Uterus (tissue), 4 donors: ENCODE data around the gene TCF3. TPM values are rescaled to one million over a fixed set of nuclear protein-coding genes. Genes with fewer than 3 reads are reported as not detected.

Source experiments
- DNase-seq, 2 donors: peaks; one replicate each; pipeline ENCODE4 v3.0.0-alpha.2; 2019 to 2020
- H3K27ac ChIP-seq, 2 donors: fragments of 200-600 bp; sonication (generic); 1 replicate in 1 of 2; 2 replicates in 1 of 2; pipeline ENCODE4 v1.5.1; 2016 to 2018
- H3K27me3 ChIP-seq, 2 donors: fragments of 200-600 bp; sonication (generic); one replicate each; pipeline ENCODE4 v1.5.1; 2018 to 2019; ENCODE audit warnings: control low read depth in 1 of 2
- H3K36me3 ChIP-seq, 2 donors: fragments of 200-600 bp; sonication (generic); one replicate each; pipeline ENCODE4 v1.5.1; 2019; ENCODE audit warnings: control low read depth in 1 of 2
- H3K4me1 ChIP-seq, 2 donors: fragments of 200-600 bp; sonication (generic); one replicate each; pipeline ENCODE4 v1.5.1; 2018 to 2019; ENCODE audit warnings: control low read depth in 1 of 2
- H3K4me3 ChIP-seq, 2 donors: fragments of 200-600 bp; sonication (generic); 1 replicate in 1 of 2; 2 replicates in 1 of 2; pipeline ENCODE4 v1.5.1; 2018 to 2019; ENCODE audit warnings: mild to moderate bottlenecking in 1 of 2
- H3K9me3 ChIP-seq, 2 donors: fragments of 200-600 bp; sonication (generic); one replicate each; pipeline ENCODE4 v1.5.1; 2019; ENCODE audit warnings: control low read depth in 1 of 2
- POLR2A ChIP-seq, 2 donors: fragments of 450-650 bp; IDR thresholded peaks; one replicate each; pipeline ENCODE4 v1.6.1; 2016; ENCODE audit warnings: antibody characterized with exemption in 2 of 2, mild to moderate bottlenecking in 1 of 2, moderate library complexity in 1 of 2
- intact Hi-C: fragments of 100-400 bp; cut with DNase I; formaldehyde crosslinking; loops from one replicate; pipeline ENCODE4 v1.15.1; 2023; ENCODE audit warnings: low total_unique reads
- total RNA-seq, 4 donors: library from RNA; depleted of rRNA in 3 of 4; stranded (reverse); fragments of >200 nt in 3 of 4; gene quantifications; one replicate each; pipeline versions ENCODE4 v1.1.0 to v1.2.4, GENCODE V29; 2014 to 2023
- TF ChIP-seq, protein P1 (sequence below), 4 experiments: fragments of 200-600 bp in 2 of 4; fragments of 450-650 bp in 2 of 4; sonication (generic) in 2 of 4; IDR thresholded peaks; one replicate each; pipeline ENCODE4 v1.5.1; 2016 to 2019; ENCODE audit warnings: antibody characterized with exemption in 4 of 4, mild to moderate bottlenecking in 2 of 4, moderate library complexity in 1 of 4
- donor health status: DM: yes; HTN: yes; CAD: no.

Gene TCF3
- total RNA-seq, 4 donors from 2014 or later, result 15.6 to 132 (median 65.7) TPM

DNA sequence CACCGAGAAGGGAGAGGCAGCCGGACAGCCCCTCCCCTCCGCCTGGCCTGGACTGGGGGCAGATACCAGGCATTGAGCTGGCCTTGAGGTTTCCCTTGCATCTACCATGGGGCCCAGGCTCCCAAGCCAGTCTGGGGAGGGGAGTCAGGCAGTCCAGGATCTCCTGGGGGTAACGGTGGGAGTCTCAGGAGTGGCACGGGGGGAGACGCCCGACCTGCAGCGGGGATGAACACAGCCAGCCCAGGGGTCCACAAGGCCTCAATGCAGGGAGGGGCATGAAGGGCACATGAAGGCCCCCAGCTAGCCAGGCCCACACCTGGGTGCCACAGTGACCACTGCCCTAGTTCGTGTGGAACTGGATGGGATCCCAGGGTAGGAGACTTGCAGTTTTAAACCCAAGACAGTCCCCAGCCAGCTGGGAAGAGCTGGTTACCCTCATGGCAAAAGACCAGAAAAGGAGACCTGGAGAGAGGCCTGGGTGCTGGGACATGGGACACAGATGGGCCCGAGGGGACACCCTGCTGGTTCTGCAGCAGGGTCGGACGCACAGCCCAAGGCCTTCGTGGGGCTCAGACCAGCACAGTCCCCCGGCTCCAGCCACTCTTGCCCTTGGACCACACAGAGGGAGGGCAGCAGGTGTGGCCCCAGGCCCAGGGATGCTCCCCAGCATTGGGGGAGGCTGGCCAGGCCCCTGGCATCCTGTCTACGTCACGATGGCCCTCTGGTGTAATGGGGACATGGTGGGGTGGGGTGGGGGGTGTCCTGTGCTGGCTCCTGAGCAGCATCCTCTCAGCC lies 42.5 kb downstream of the TCF3 start:
- no peaks in the 10 kb centered on the region for H3K9me3 ChIP-seq
- no peak for TF ChIP-seq POLR2A (IDR thresholded peaks at IDR 0.05)
- TF ChIP-seq, protein P1, sequence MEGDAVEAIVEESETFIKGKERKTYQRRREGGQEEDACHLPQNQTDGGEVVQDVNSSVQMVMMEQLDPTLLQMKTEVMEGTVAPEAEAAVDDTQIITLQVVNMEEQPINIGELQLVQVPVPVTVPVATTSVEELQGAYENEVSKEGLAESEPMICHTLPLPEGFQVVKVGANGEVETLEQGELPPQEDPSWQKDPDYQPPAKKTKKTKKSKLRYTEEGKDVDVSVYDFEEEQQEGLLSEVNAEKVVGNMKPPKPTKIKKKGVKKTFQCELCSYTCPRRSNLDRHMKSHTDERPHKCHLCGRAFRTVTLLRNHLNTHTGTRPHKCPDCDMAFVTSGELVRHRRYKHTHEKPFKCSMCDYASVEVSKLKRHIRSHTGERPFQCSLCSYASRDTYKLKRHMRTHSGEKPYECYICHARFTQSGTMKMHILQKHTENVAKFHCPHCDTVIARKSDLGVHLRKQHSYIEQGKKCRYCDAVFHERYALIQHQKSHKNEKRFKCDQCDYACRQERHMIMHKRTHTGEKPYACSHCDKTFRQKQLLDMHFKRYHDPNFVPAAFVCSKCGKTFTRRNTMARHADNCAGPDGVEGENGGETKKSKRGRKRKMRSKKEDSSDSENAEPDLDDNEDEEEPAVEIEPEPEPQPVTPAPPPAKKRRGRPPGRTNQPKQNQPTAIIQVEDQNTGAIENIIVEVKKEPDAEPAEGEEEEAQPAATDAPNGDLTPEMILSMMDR (IDR thresholded peaks at IDR 0.05), result no peak
- intact Hi-C loops, result loop anchor here (5.0 kb wide), 1 partner anchor 37 kb away; no protein-coding TSS in a partner anchor
- H3K27me3 ChIP-seq, result no peaks in the 10 kb centered on the region
- H3K4me1 ChIP-seq, result no peaks in the 10 kb centered on the region
- no peaks in the 10 kb centered on the region for H3K36me3 ChIP-seq
- DNase-seq, result no peak
- no peak overlapping the region for H3K27ac ChIP-seq
- no peak overlapping the region for H3K4me3 ChIP-seq

DNA sequence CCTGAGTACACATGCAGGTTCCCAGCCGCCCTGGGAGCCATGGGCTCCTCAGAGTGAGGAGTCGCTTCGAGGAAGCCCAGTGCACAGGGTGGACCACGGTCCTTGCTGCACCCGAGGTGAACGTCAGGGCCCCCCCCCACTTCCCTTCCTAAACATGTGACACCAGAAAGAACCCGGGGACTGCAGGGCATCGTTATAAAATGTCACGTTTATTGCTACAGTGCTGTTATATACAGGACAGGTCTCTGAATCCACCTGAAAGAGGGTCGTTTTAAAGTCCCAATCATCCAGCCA lies 43.4 kb downstream of the TCF3 start:
- TF ChIP-seq POLR2A (IDR thresholded peaks at IDR 0.05), result no peak
- TF ChIP-seq, protein P1 (IDR thresholded peaks at IDR 0.05), result no peak
- peaks cover 0 to 4% of the 10 kb centered on the region in 2 donors for H3K4me1 ChIP-seq
- H3K27me3 ChIP-seq, result no peaks in the 10 kb centered on the region
- DNase-seq, result no peak
- intact Hi-C loops, result no loop called here
- no peaks in the 10 kb centered on the region for H3K9me3 ChIP-seq
- H3K36me3 ChIP-seq, result no peaks in the 10 kb centered on the region
- H3K4me3 ChIP-seq, result no peak overlapping the region
- no peak overlapping the region for H3K27ac ChIP-seq

DNA sequence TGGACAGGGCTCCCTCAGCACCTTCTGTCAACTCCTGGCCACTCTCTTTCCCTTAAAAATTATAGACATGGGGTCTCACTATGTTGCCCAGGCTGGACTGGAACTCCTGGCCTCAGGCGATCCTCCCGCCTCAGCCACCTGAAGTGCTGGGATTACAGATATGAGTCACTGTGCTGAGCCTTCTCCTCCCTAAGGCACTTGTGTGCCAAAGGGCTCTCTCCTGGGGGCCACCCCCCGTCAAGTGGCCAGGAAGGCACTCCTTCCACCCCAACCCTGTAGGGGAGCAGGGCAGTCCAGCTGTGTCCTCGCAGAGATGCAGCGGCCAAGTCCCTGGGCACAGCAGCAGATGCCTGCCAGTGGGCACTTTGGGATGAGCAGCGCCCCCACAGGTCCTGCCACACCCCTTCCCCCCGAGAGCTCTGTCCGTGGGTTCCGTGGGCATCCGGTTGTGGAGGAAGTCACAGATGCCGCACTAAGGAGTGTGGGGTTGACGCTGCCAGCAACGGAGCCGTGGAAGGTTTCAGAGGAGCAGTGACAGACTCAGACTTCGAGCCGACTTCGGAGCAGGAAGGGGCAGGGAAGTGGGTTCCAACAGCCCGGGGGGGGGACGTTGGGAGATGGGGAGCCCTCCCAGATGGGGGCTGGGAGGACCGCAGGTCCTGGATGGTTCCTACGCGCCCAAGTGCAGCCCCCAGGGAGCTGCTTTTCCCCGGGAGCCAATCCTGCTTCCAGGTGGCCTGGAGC lies 43.9 kb downstream of the TCF3 start:
- TF ChIP-seq, protein P1 (IDR thresholded peaks at IDR 0.05), result no peak
- TF ChIP-seq POLR2A (IDR thresholded peaks at IDR 0.05), result no peak
- peaks cover 0 to 4% of the 10 kb centered on the region in 2 donors for H3K4me1 ChIP-seq
- no peaks in the 10 kb centered on the region for H3K36me3 ChIP-seq
- H3K4me3 ChIP-seq, result no peak overlapping the region
- intact Hi-C loops, result no loop called here
- H3K27me3 ChIP-seq, result no peaks in the 10 kb centered on the region
- no peaks in the 10 kb centered on the region for H3K9me3 ChIP-seq
- DNase-seq, result no peak
- H3K27ac ChIP-seq, result no peak overlapping the region

DNA sequence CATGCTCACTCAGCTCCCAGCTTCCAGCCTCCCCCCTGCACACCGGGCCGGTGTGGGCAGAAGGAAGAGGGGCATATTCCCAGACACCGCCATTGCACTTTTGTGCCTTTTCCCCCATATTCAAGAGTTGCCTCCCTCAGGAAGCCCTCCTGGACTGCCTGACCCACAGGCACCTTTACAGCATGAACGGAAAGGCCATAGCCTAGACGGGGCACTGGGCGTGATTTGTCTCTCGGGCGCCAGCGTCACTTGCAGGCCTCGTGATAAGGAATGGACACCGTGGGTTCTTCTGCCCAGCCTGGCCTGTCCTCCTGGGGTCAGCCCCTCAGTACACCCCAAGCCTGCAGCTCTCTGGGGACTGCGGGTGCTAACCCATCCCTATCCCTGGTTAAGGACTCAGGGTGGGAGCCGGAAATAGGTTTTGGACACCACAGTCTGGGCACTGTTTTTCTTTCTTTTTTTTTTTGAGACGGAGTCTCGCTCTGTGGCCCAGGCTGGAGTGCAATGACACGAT lies 46.2 kb downstream of the TCF3 start:
- intact Hi-C loops, result no loop called here
- Histone ChIP-seq H3K27ac (peak overlapping the region; percentile 83 to 95), H3K9me3 (no peaks in the 10 kb centered on the region), H3K4me3 (peak overlapping the region; percentile 94 to 97), H3K4me1 (peaks cover 0 to 4% of the 10 kb centered on the region in 2 donors), H3K27me3 (no peaks in the 10 kb centered on the region), H3K36me3 (no peaks in the 10 kb centered on the region)
- DNase-seq, result peak in 1 of 2 donors; percentile 36
- TF ChIP-seq, protein P1 (IDR thresholded peaks at IDR 0.05), result no peak
- no peak for TF ChIP-seq POLR2A (IDR thresholded peaks at IDR 0.05)
